ENCODE measurements around the gene TTLL7. TPM values are rescaled to one million over a fixed set of nuclear protein-coding genes. Genes with fewer than 3 reads are reported as not detected.

TTLL7 gene
- total RNA-seq, 1 donor from 2014 or later = 0.79 TPM

GRCh38 chr1:83849191-83850061, 149.5 kb downstream of the TTLL7 start:
- TF ChIP-seq CTCF (IDR thresholded peaks at IDR 0.05; ENCODE audit: insufficient read depth, low read length, severe bottlenecking) = no peak
- FAIRE-seq (no peak), DNase-seq (ENCODE audit: low read depth) (peak; percentile 76)
- no peaks in the 10 kb centered on the region for H3K36me3 ChIP-seq (ENCODE audit: control insufficient read depth, insufficient read depth, low read length)
- H3K27me3 ChIP-seq (ENCODE audit: control insufficient read depth, insufficient read depth, low read length) = no peaks in the 10 kb centered on the region
- H3K4me3 ChIP-seq (ENCODE audit: low read depth, low read length) = no peak overlapping the region

GRCh38 chr1:83846138-83846537, 152.8 kb downstream of the TTLL7 start:
- H3K4me3 ChIP-seq (ENCODE audit: low read depth, low read length) = no peak overlapping the region
- no peak for TF ChIP-seq CTCF (IDR thresholded peaks at IDR 0.05; ENCODE audit: insufficient read depth, low read length, severe bottlenecking)
- H3K27me3 ChIP-seq (ENCODE audit: control insufficient read depth, insufficient read depth, low read length) = no peaks in the 10 kb centered on the region
- DNase-seq (ENCODE audit: low read depth) (no peak), FAIRE-seq (no peak)
- H3K36me3 ChIP-seq (ENCODE audit: control insufficient read depth, insufficient read depth, low read length) = no peaks in the 10 kb centered on the region

- H3K4me3 ChIP-seq (ENCODE audit: low read depth, low read length) = no peak overlapping the region
- TF ChIP-seq CTCF (IDR thresholded peaks at IDR 0.05; ENCODE audit: insufficient read depth, low read length, severe bottlenecking) = no peak
- no peaks in the 10 kb centered on the region for H3K27me3 ChIP-seq (ENCODE audit: control insufficient read depth, insufficient read depth, low read length)
- H3K36me3 ChIP-seq (ENCODE audit: control insufficient read depth, insufficient read depth, low read length) = no peaks in the 10 kb centered on the region
- DNase-seq (ENCODE audit: low read depth) (no peak), FAIRE-seq (no peak)
Measured at GRCh38 chr1:83845437-83846071, 153.4 kb downstream of the TTLL7 start.

- H3K4me3 ChIP-seq (ENCODE audit: low read depth, low read length) = no peak overlapping the region
- DNase-seq (ENCODE audit: low read depth) (no peak), FAIRE-seq (no peak)
- no peaks in the 10 kb centered on the region for H3K27me3 ChIP-seq (ENCODE audit: control insufficient read depth, insufficient read depth, low read length)
- H3K36me3 ChIP-seq (ENCODE audit: control insufficient read depth, insufficient read depth, low read length) = no peaks in the 10 kb centered on the region
- no peak for TF ChIP-seq CTCF (IDR thresholded peaks at IDR 0.05; ENCODE audit: insufficient read depth, low read length, severe bottlenecking)
Measured at GRCh38 chr1:83844546-83844945, 154.4 kb downstream of the TTLL7 start.

- peak; percentile 75 for DNase-seq (ENCODE audit: low read depth)
Measured at GRCh38 chr1:83839566-83840173, 159.3 kb downstream of the TTLL7 start.

More at GRCh38 chr1:83839566-83840173, 159.3 kb downstream of the TTLL7 start:
- no peak for TF ChIP-seq CTCF (IDR thresholded peaks at IDR 0.05; ENCODE audit: insufficient read depth, low read length, severe bottlenecking)
- no peak for FAIRE-seq
- H3K4me3 ChIP-seq (ENCODE audit: low read depth, low read length) = no peak overlapping the region
- no peaks in the 10 kb centered on the region for H3K27me3 ChIP-seq (ENCODE audit: control insufficient read depth, insufficient read depth, low read length)
- H3K36me3 ChIP-seq (ENCODE audit: control insufficient read depth, insufficient read depth, low read length) = no peaks in the 10 kb centered on the region

Measured in bronchial epithelial cell (primary cell).